Measurements from ENCODE around the gene TEC. TPM values are rescaled to one million over a fixed set of nuclear protein-coding genes. Genes with fewer than 3 reads are reported as not detected.
"Not testable (repeated sequence)": the region's sequence is repeated elsewhere in the genome, so short reads cannot be mapped to it uniquely, and the experiment has no call there.

The TEC gene
- total RNA-seq, 1 donor from 2014 or later, result 1.7 TPM

- DNase-seq; intact Hi-C loops (cut with DNase I): not testable (repeated sequence)
Observed at GRCh38 chr4:48186394-48186793, 83.2 kb downstream of the TEC start.

GRCh38 chr4:48184882-48185281 is 84.8 kb downstream of the TEC start:
- DNase-seq (no peak), ATAC-seq (ENCODE audit: poor library complexity) (no peak)
- intact Hi-C loops (cut with DNase I), result no loop called here

More at GRCh38 chr4:48186394-48186793, 83.2 kb downstream of the TEC start:
- ATAC-seq (ENCODE audit: poor library complexity), result not testable (repeated sequence)

GRCh38 chr4:48180234-48180633 is 89.4 kb downstream of the TEC start:
- no peak for ATAC-seq (ENCODE audit: poor library complexity)
- intact Hi-C loops (cut with DNase I), result no loop called here
- DNase-seq, result no peak

- ATAC-seq (ENCODE audit: poor library complexity) (no peak), DNase-seq (no peak)
- intact Hi-C loops (cut with DNase I), result no loop called here
Observed at GRCh38 chr4:48178931-48179330, 90.7 kb downstream of the TEC start.

GRCh38 chr4:48175806-48176205 is 93.8 kb downstream of the TEC start:
- no peak for DNase-seq
- ATAC-seq (ENCODE audit: poor library complexity), result no peak
- intact Hi-C loops (cut with DNase I), result no loop called here

GRCh38 chr4:48175328-48175727 is 94.3 kb downstream of the TEC start:
- no peak for DNase-seq
- no peak for ATAC-seq (ENCODE audit: poor library complexity)
- intact Hi-C loops (cut with DNase I), result no loop called here

- intact Hi-C loops (cut with DNase I), result no loop called here
- peak; percentile 36 for ATAC-seq (ENCODE audit: poor library complexity)
- DNase-seq, result no peak
Observed at GRCh38 chr4:48173056-48173991, 96.3 kb downstream of the TEC start.

GRCh38 chr4:48172651-48173050 is 97.0 kb downstream of the TEC start:
- DNase-seq, result no peak
- ATAC-seq (ENCODE audit: poor library complexity), result no peak
- intact Hi-C loops (cut with DNase I), result no loop called here

GRCh38 chr4:48169636-48170035 is 100.0 kb downstream of the TEC start:
- ATAC-seq (ENCODE audit: poor library complexity), result no peak
- no peak for DNase-seq
- intact Hi-C loops (cut with DNase I), result no loop called here

- ATAC-seq (ENCODE audit: poor library complexity) (no peak), DNase-seq (no peak)
- intact Hi-C loops (cut with DNase I), result no loop called here
Observed at GRCh38 chr4:48167538-48168263, 101.9 kb downstream of the TEC start.

- not testable (repeated sequence) for ATAC-seq (ENCODE audit: poor library complexity)
Observed at GRCh38 chr4:48164561-48164960, 105.1 kb downstream of the TEC start.

GRCh38 chr4:48163746-48164145 is 105.9 kb downstream of the TEC start:
- no peak for DNase-seq
- intact Hi-C loops (cut with DNase I), result no loop called here
- ATAC-seq (ENCODE audit: poor library complexity), result no peak

More at GRCh38 chr4:48164561-48164960, 105.1 kb downstream of the TEC start:
- DNase-seq; intact Hi-C loops (cut with DNase I): not testable (repeated sequence)

GRCh38 chr4:48162162-48162561 is 107.5 kb downstream of the TEC start:
- intact Hi-C loops (cut with DNase I), result no loop called here
- DNase-seq, result no peak
- no peak for ATAC-seq (ENCODE audit: poor library complexity)

GRCh38 chr4:48157271-48157670 is 112.4 kb downstream of the TEC start:
- intact Hi-C loops (cut with DNase I), result no loop called here
- DNase-seq, result no peak
- ATAC-seq (ENCODE audit: poor library complexity), result no peak

GRCh38 chr4:48156423-48156822 is 113.2 kb downstream of the TEC start:
- ATAC-seq (ENCODE audit: poor library complexity) (no peak), DNase-seq (no peak)
- intact Hi-C loops (cut with DNase I), result no loop called here

GRCh38 chr4:48153791-48154550 is 115.7 kb downstream of the TEC start:
- no peak for DNase-seq
- no peak for ATAC-seq (ENCODE audit: poor library complexity)
- intact Hi-C loops (cut with DNase I), result no loop called here

GRCh38 chr4:48152259-48152658 is 117.4 kb downstream of the TEC start:
- no peak for ATAC-seq (ENCODE audit: poor library complexity)
- DNase-seq, result no peak
- intact Hi-C loops (cut with DNase I), result no loop called here

- intact Hi-C loops (cut with DNase I), result no loop called here
- DNase-seq (no peak), ATAC-seq (ENCODE audit: poor library complexity) (no peak)
Observed at GRCh38 chr4:48149827-48150370, 119.7 kb downstream of the TEC start.

GRCh38 chr4:48147621-48148020 is 122.0 kb downstream of the TEC start:
- DNase-seq (no peak), ATAC-seq (ENCODE audit: poor library complexity) (no peak)
- intact Hi-C loops (cut with DNase I), result no loop called here
